K562 (cell line): ENCODE data around the gene LPCAT1. TPM values are rescaled to one million over a fixed set of nuclear protein-coding genes. Genes with fewer than 3 reads are reported as not detected.

ENCODE experiments used
- ATAC-seq: fragments of 200-7000 bp; cut with Tn5 transposase; 3 replicates; pipeline ENCODE4 v1.9.1; 2020; ENCODE audit warnings: moderate library complexity
- BruUV-seq: library from RNA; stranded (reverse); fragments of 400-500 nt; replicated peaks from 2 replicates; lab custom pipeline; 2021; lab: Mats Ljungman, UMichigan
- CTCF ChIA-PET: fragments of 300-600 bp; formaldehyde crosslinking; extraction: SDS; loops from one replicate; lab custom pipeline; 2021; ENCODE audit warnings: low intra/inter-chr PET ratio; lab: Yijun Ruan, JAX
- POLR2A ChIA-PET: fragments of 300-600, 350-650 bp; sonication (Branson Sonifier 250); formaldehyde crosslinking; extraction: SDS; loops from one replicate; lab custom pipeline; 2021; ENCODE audit warnings: antibody characterized with exemption, inconsistent platforms; lab: Yijun Ruan, JAX
- DNase-seq, 4 experiments: peaks; one replicate each; pipeline versions ENCODE4 v3.0.0 to v3.0.0-alpha.2; 2011 to 2018; ENCODE audit warnings: low spot score in 3 of 4, mixed read lengths in 3 of 4; ENCODE audit errors: extremely low read depth in 1 of 4
- FAIRE-seq: peaks from 2 replicates; lab custom pipeline; 2011; peaks lifted over from hg19 to GRCh38; lab: Jason Lieb, UNC
- H2AFZ ChIP-seq: 2 replicates; pipeline ENCODE4 v1.6.0; 2011; ENCODE audit warnings: low read depth, low read length, control low read depth, inconsistent platforms
- H3K27ac ChIP-seq: fragments of 200-600 bp; 3 replicates; pipeline ENCODE4 v1.8.0; 2011; ENCODE audit warnings: low read depth, mild to moderate bottlenecking, control low read depth, inconsistent platforms, low read length, moderate library complexity, mixed read lengths; ENCODE audit errors: extremely low read depth
- H3K27me3 ChIP-seq, 2 experiments: fragments of 300-600 bp in 1 of 2; 2 replicates in 1 of 2; 3 replicates in 1 of 2; pipeline versions ENCODE4 v1.6.0 to v1.8.0; 2011; ENCODE audit warnings: inconsistent platforms in 2 of 2, low read length in 2 of 2, mild to moderate bottlenecking in 1 of 2, mixed read lengths in 1 of 2, moderate library complexity in 1 of 2; ENCODE audit not compliant: control insufficient read depth in 2 of 2, insufficient read depth in 2 of 2
- H3K36me3 ChIP-seq: fragments of 300-600 bp; 3 replicates; pipeline ENCODE4 v1.8.0; 2011; ENCODE audit warnings: mild to moderate bottlenecking, low read length, inconsistent platforms; ENCODE audit not compliant: control insufficient read depth, insufficient read depth
- H3K4me1 ChIP-seq, 2 experiments: fragments of 200-600 bp in 1 of 2; replicated peaks in 1 of 2; 2 replicates in 1 of 2; 3 replicates in 1 of 2; pipeline versions ENCODE4 v1.5.1 to v1.8.0; 2011; ENCODE audit warnings: inconsistent platforms in 2 of 2, low read length in 2 of 2, mild to moderate bottlenecking in 1 of 2, mixed read lengths in 1 of 2, moderate library complexity in 1 of 2; ENCODE audit not compliant: control insufficient read depth in 2 of 2, insufficient read depth in 2 of 2
- H3K4me2 ChIP-seq: 2 replicates; pipeline ENCODE4 v1.6.1; 2011; ENCODE audit warnings: low read length, control low read depth, inconsistent platforms, mixed read lengths; ENCODE audit not compliant: insufficient read depth
- H3K4me3 ChIP-seq: fragments of 200-600 bp; sonication (generic), shearing (Covaris generic); 2 replicates; pipeline ENCODE4 v1.5.1; 2016; ENCODE audit warnings: control low read depth, inconsistent platforms
- H3K79me2 ChIP-seq: fragments of 200-600 bp; 3 replicates; pipeline ENCODE4 v1.8.0; 2011; ENCODE audit warnings: low read length, inconsistent platforms; ENCODE audit not compliant: control insufficient read depth, insufficient read depth
- H3K9ac ChIP-seq, 2 experiments: 2 replicates each; pipeline versions ENCODE4 v1.6.0 to v1.6.1; 2011; ENCODE audit warnings: low read depth in 2 of 2, low read length in 2 of 2, control low read depth in 1 of 2, inconsistent platforms in 1 of 2, mild to moderate bottlenecking in 1 of 2, mixed read lengths in 1 of 2; ENCODE audit not compliant: insufficient read depth in 1 of 2
- H3K9me1 ChIP-seq: one replicate; pipeline ENCODE4 v1.6.0; 2011; ENCODE audit warnings: inconsistent platforms, mild to moderate bottlenecking, low read length, moderate library complexity; ENCODE audit not compliant: control insufficient read depth, insufficient read depth
- H3K9me3 ChIP-seq: replicated peaks from 2 replicates; pipeline ENCODE4 v1.5.1; 2011; ENCODE audit warnings: low read depth, low read length, inconsistent platforms; ENCODE audit not compliant: control insufficient read depth, insufficient read depth
- H4K20me1 ChIP-seq: replicated peaks from 2 replicates; pipeline ENCODE4 v1.6.1; 2011; ENCODE audit warnings: low read length, inconsistent platforms, mixed read lengths; ENCODE audit not compliant: control insufficient read depth, insufficient read depth
- CEBPB ChIP-seq: fragments of 450-650 bp; IDR thresholded peaks from 2 replicates; pipeline ENCODE4 v1.6.1; 2016; ENCODE audit warnings: missing genetic modification characterization, missing compliant biosample characterization
- NR2C1 ChIP-seq, 2 experiments: fragments of 450-650 bp; IDR thresholded peaks; 2 replicates each; pipeline ENCODE4 v1.6.1; 2017; ENCODE audit warnings: mild to moderate bottlenecking in 2 of 2, antibody characterized with exemption in 1 of 2, inconsistent platforms in 1 of 2, missing compliant biosample characterization in 1 of 2, missing genetic modification characterization in 1 of 2
- NR2C2 ChIP-seq, 2 experiments: fragments of 200-800 bp in 1 of 2; sonication (Bioruptor generic) in 1 of 2; sonication (generic) in 1 of 2; formaldehyde crosslinking in 1 of 2; IDR thresholded peaks; 2 replicates each; pipeline versions ENCODE4 v1.6.1 to v1.8.0; 2016 to 2022; ENCODE audit warnings: mild to moderate bottlenecking in 1 of 2, missing compliant biosample characterization in 1 of 2, missing genetic modification characterization in 1 of 2, missing genetic modification reagents in 1 of 2
- ZNF143 ChIP-seq: sonication (generic); formaldehyde crosslinking; IDR thresholded peaks from 2 replicates; pipeline ENCODE4 v1.9.0; 2022; ENCODE audit warnings: mild to moderate bottlenecking, missing genetic modification reagents
- WGBS: fragments of 100-300 bp; shearing (Covaris generic); methylation state at CpG from one replicate; pipeline ENCODE4 v1.1.6; 2016; ENCODE audit warnings: low coverage, mixed read lengths; ENCODE audit not compliant: insufficient coverage; ENCODE audit errors: missing lambda C conversion rate; 5-methylcytosine and 5-hydroxymethylcytosine counted together
- in situ Hi-C: fragments of 300-500 bp; cut with MboI; formaldehyde crosslinking; loops from 4 replicates; pipeline ENCODE4 v1.15.0; 2018; ENCODE audit warnings: inconsistent platforms, mixed read lengths
- intact Hi-C: fragments of 100-400 bp; cut with micrococcal nuclease; formaldehyde crosslinking; loops from 2 replicates; pipeline ENCODE4 v1.14.2; 2022
- polyA plus RNA-seq, 8 experiments: library from polyadenylated mRNA; depleted of rRNA in 4 of 8; stranded (reverse) in 5 of 8; unstranded in 3 of 8; fragments of >200 nt; fragmentation: Nextera tagmentation in 2 of 8; fragmentation: Illumina TruSeq in 1 of 8; extraction: Ambion mirVana in 2 of 8; extraction: Trizol in 1 of 8; gene quantifications; 2 replicates each; pipeline versions ENCODE4 v1.2.1 to v1.2.3, GENCODE V29; 2011 to 2014; ENCODE audit warnings: inconsistent platforms in 1 of 8, missing spikeins in 1 of 8
- total RNA-seq, 7 experiments: library from RNA; depleted of rRNA in 6 of 7; stranded (reverse); fragments of >200 nt in 6 of 7; fragmentation: Illumina TruSeq in 2 of 7; extraction: Trizol in 2 of 7; gene quantifications; 2 replicates each; pipeline versions ENCODE4 v1.2.1 to v1.2.3, GENCODE V29; 2011 to 2021; ENCODE audit warnings: low replicate concordance in 1 of 7

Gene LPCAT1
- total and polyA plus RNA-seq, 9 of the 15 experiments (the other 6 are each of a cell fraction or from before 2014, with no cell fraction given): 0.14 to 18.4 (median 13.9) TPM

DNA sequence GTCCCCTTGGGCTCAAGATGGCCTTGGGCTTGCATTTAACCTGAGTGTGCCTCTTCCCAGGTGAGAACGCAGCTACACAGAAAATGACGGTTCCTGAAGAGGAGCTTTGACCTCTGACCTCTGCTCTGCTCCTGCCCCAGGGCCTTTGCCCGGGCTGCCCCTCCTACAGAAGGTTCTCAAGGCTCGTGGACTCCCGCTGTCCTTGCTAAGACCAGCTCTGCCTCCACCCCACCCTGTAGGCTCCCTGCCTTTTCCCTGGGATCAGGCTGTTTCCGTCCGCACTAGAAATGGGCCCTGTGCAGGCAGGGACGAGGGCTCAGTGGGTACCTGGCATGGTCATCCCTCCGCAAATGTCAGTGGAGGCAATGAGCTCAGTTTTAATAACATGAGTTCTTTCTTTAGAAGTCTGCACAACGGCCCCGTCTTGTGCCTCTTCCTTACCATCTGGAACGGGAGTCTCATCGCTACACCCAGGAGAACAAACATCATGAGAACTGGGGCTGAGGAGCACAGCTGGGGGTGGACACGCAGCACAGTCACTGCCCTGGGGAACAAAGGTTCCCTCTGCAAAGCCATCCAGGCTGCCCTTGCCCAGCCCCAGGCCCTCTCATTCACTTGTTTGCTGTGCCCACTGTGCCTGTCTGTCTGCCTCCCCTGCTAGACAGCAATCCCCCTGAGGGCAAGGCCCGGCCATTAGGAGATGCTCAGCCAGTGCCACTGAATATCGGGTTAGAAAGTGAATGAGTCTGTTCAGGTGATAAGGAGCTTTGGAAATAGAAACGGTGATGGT, 26.7 kb upstream of the LPCAT1 start:
- Histone ChIP-seq H3K9me3 (no peaks in the 10 kb centered on the region), H3K79me2 (no peaks in the 10 kb centered on the region), H3K9ac (no peak overlapping the region), H2AFZ (no peak overlapping the region), H3K4me3 (no peak overlapping the region), H3K4me2 (no peak overlapping the region), H3K9me1 (no peaks in the 10 kb centered on the region), H3K36me3 (no peaks in the 10 kb centered on the region), H3K27me3 (peaks cover 79 to 94% of the 10 kb centered on the region in 2 experiments), H4K20me1 (peaks cover 28% of the 10 kb centered on the region), H3K27ac (no peak overlapping the region), H3K4me1 (peaks cover 0 to 15% of the 10 kb centered on the region in 2 experiments; a peak in 2 of 5 replicates)
- BruUV-seq: no TSS peak
- no peak; the same call in 1 of the 2 replicates for TF ChIP-seq NR2C1 (IDR thresholded peaks at IDR 0.05)
- TF ChIP-seq NR2C1 (tag; IDR thresholded peaks at IDR 0.05): peak; percentile 66
- TF ChIP-seq NR2C2 (CRISPR knock-in tag; IDR thresholded peaks at IDR 0.05): no peak; the same call in 1 of the 2 replicates
- peak; percentile 25; the same call in 1 of the 2 replicates for TF ChIP-seq NR2C2 (tag; IDR thresholded peaks at IDR 0.05)
- TF ChIP-seq ZNF143: no peak
- TF ChIP-seq CEBPB (tag): peak; percentile 29; the same call in 1 of the 2 replicates
- CTCF ChIA-PET: no interaction called here
- 16% methylated on average over 17 of the region's 17 CpGs for WGBS
- POLR2A ChIA-PET: interaction anchor here (0.5 to 1.4 kb wide), 5 partner anchors 9 to 928 kb away, joined by 3 to 7 read pairs (median 3); no protein-coding TSS in a partner anchor
- in situ Hi-C loops: no loop called here
- peak in 1 of 4 experiments; percentile 4 for DNase-seq
- no peak for ATAC-seq
- intact Hi-C loops: no loop called here
- FAIRE-seq: no peak
